T47D (cell line): ENCODE results near the gene GCNA.
"Not testable (repeated sequence)": the region's sequence is repeated elsewhere in the genome, so short reads cannot be mapped to it uniquely, and the experiment has no call there.

ENCODE experiments used
- DNase-seq, 2 experiments: peaks; one replicate each; pipeline versions ENCODE4 v3.0.0 to v3.0.0-alpha.2; 2011 to 2012; ENCODE audit warnings: low read depth in 1 of 2, low spot score in 1 of 2
- JUND ChIP-seq: IDR thresholded peaks from 2 replicates; pipeline ENCODE4 v1.6.1; 2012; ENCODE audit warnings: low read depth
- in situ Hi-C: cut with HindIII; loops from 2 replicates; pipeline ENCODE4 v1.10.0; 2016; ENCODE audit warnings: low sequenced_read_pairs, low pct_unique_long_range_greater_than_20kb

GCNA gene

DNA sequence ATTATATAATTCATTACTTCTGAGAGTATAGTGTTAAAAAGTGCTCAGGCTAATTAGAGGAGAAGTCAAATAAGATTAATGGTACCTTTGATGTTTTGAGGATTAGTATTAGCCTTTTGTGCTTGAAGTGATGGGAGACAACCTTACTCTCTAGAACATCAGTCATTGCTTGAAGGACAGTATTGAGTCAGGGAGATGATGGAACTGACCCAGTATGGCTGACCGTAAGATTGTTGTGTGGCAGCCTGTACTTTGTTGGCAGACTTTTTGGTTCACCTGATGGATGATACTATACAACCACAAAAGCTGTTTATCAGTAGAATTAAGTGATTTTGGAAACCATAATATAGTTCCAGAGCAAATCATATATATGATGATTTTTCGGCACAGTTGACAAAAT lies 35.4 kb upstream of the GCNA start:
- in situ Hi-C loops: no loop called here
- no peak for TF ChIP-seq JUND

DNA sequence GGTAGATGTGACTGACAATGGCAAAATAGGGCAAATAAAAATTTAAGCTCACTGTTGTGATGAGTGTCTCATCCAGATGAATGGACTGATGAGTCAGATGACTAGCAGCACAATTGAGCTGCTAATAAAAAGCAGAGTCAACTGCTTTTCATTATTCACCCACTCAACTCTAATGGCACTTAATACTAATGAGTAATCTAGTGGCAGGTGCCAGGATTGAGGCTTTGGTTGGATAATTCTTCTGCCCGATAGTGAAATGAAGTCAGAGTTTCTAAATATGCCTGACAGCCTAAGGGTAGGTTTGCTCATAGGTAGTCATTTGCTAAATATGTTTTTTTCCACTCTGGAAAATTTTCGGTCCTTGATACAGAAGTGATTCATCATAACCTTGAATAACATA lies 34.9 kb upstream of the GCNA start:
- in situ Hi-C loops: no loop called here
- TF ChIP-seq JUND: no peak
- no peak for DNase-seq

More for the DNA sequence above, 35.4 kb upstream of the GCNA start:
- no peak for DNase-seq

DNA sequence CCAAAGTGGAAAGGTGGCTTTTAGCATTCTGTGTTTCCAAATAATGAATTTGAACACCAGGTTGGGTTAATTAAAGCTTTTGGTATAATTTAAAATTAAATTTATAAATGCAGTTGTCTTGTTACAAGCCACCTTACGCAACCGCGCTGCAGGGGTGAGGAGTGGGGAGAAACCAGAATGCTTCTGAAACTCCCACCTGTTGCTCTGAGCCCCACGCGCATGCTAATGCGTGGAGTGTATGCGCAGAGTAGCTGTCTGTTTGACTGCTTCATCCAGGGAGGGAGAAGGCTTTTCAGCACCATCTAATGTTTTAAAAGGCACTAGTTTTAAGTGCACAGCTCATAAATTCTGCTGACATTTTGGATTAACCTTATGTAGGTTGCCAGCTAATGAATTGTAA lies 32.9 kb upstream of the GCNA start:
- DNase-seq: no peak
- TF ChIP-seq JUND: no peak
- in situ Hi-C loops: no loop called here

DNA sequence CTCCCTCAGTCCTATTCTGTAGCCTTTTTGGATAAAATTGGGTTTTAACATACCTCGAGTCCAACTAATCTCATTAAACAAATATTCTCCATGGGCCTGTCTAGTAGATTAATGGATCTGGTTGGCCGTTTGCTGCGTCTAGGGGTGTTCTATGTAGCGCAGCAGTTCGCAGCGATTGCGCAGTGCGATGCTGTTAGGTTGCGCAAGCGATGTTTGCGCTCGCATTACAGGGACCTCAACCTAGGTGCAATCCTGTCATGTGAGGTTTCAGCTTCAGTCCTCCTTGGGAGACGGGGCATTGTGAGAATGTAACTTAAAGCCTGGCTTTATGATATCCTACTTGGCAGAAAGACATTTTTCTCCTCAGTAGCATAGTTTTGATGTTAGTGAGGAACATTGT lies 31.4 kb upstream of the GCNA start:
- TF ChIP-seq JUND: no peak
- in situ Hi-C loops: no loop called here
- DNase-seq: no peak

DNA sequence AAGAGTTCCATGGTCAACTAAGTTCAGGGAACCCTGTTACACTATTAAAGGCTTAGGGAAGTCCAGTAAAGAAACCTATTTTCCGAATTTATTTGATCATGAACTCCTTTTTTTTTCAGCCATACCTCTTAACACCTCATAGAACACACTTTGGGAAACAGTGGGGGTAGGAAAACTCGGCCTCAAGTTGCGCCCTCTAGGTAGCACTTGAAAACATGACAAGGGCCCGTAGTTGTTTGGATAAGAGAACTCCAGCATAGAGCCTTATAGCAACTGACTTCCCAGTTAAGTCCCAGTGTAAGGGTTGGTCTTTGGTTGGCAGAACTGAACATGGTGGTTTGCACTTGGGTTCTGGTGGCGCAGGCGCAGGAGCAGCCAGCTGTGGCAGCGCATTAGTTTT lies 30.9 kb upstream of the GCNA start:
- in situ Hi-C loops: no loop called here

DNA sequence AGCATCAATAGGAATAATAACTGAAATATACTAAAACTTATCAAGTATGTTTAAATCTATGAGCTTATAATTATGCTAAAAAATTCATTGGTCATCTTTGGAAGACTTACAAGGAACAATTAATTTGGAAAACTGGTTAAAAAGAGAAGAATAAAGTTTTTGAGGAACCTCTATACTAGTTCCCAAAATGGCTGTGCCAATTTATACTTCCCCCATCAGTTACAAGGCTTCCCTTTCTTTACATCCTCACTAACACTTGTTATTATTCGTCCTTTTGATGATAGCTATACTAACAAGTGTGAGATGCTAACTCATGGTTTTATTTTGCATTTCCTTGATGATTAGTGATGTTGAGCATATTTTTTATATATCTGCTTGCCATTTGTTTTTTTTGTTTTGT lies 28.3 kb upstream of the GCNA start:
- no peak for DNase-seq
- in situ Hi-C loops: no loop called here
- TF ChIP-seq JUND: no peak

More for the DNA sequence above, 30.9 kb upstream of the GCNA start:
- no peak for TF ChIP-seq JUND
- no peak for DNase-seq

DNA sequence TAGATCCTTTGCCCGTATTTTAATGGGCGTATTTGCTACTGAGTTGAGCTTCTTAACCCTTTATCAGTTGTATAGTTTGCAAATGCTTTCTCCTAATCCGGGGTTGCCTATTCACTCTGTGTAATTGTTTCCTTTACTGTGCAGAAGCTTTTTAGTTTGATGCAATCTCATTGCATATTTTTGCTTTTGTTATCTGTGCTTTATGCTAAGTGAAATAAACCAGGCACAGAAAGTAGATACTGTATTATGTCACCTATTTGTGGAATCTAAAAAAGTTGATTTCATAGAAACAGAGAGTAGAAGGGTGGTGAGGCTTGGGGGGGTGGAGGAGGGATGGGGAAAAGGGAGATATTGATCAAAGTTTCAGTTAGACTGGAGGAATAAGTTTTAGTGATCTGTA lies 27.7 kb upstream of the GCNA start:
- DNase-seq: no peak
- no peak for TF ChIP-seq JUND
- in situ Hi-C loops: no loop called here

DNA sequence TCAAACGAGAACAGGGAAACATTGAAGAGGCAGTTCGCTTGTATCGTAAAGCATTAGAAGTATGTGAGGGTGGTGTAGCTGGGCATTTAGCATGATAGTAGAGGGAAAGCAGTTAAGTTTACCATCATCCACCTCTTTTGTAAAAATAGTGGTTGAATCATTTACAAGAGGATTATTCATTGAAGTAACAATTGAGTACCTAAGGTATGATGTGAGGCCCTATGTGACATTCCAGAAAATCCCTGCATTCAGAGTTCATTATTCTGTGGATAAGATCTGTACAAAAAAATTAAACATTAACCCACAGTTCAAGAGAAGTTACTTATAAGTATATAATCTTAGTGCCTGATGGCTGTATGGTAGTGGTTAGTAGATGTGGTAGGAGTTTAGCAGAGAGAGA lies 22.2 kb upstream of the GCNA start:
- in situ Hi-C loops: no loop called here
- TF ChIP-seq JUND: no peak
- no peak for DNase-seq

DNA sequence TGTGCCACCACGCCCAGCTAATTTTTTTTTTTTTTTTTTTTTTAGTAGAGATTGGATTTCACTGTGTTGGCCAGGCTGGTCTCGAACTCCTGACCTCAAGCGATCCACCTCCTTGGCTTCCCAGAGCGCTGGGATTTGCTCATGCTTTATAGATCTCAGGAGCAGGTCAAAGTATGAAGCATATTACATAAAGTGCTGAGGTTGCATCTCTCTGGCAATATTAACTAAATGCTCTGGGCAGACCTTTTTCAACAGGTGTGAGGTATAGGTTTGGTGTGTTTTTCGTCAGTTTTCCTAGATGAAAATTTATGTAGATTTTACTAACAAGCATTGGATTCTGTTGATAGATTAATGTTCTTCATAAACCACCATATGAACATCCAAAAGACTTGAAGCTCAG lies 19.3 kb upstream of the GCNA start:
- in situ Hi-C loops: no loop called here
- TF ChIP-seq JUND: no peak
- DNase-seq: no peak

DNA sequence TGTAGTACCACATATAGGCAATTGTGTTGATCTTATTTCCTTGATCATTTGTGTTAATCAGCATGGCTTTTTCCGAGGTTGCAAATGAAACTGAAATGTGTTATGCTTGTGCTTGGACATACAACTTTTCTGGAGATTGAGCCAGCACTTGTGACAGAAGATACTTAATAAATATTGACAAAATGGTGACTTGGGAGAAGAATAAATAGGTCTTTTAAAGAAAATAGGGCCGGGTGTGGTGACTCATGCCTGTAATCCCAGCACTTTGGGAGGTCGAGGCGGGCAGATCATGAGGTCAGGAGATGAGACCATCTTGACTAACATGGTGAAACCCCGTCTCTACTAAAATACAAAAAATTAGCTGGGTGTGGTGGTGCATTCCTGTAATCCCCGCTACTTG lies 18.5 kb upstream of the GCNA start:
- in situ Hi-C loops, DNase-seq: not testable (repeated sequence)

DNA sequence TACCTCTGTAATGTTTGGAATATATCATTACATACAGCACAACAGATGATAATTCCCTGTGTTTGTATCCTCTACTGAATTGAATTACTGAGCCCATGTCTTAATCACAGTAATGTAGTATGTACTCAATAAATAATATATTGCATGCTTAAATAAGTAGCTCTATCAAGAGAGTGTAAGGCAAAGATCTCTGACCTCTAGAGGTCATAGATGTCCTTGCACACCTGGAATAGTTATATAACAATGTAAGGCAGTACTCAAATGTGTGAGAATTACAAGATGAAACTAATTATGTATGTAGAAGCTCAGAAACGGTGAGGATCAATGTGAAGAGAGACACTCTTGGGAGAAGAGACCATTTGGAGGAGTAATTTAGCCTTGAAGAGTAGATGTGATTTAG lies 14.3 kb upstream of the GCNA start:
- in situ Hi-C loops: no loop called here
- no peak for TF ChIP-seq JUND
- DNase-seq: no peak

DNA sequence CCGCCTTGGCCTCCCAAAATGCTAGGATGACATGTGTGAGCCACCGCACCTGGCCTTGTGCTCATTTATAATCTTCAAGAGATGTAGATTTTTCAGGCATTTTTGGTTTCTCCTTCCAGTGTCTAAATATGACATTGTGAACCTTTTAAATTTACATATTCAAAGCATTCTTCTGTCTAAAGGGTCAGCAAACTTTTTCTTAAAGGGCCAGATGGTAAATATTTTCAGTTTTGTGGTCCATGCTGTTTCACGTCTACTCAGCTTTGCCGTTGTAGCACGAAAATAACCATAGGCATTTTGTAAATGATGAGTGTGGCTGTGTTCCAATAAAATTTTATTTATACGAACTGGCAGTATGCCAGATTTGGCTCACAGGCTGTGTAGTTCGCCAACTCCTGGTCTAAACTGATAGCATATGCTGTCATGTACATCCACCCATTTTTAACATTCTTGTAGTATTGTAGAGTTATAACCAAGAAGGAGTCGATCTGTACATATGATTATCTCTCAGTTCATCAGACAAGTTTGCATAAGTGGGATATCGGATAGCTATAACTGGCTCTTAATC lies 12.7 kb upstream of the GCNA start:
- in situ Hi-C loops: no loop called here
- no peak for DNase-seq
- no peak for TF ChIP-seq JUND

DNA sequence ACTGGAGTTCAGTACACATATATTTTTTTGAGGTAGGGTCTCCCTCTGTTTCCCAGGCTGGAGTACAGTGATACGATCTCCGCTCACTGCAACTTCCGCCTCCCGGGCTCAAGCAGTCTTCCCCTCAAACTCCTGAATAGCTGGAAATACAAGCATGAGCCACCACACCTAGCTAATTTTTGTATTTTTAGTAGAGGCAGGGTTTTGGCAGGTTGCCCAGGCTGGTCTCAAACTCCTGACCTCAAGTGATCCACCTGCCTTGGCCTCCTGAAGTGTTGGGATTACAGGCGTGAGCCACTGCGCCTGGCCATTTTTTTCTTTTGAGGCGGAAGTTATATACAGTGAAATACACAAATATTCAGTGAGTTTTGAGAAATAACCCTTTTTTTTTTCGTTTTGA lies 6.8 kb upstream of the GCNA start:
- in situ Hi-C loops, DNase-seq: not testable (repeated sequence)

DNA sequence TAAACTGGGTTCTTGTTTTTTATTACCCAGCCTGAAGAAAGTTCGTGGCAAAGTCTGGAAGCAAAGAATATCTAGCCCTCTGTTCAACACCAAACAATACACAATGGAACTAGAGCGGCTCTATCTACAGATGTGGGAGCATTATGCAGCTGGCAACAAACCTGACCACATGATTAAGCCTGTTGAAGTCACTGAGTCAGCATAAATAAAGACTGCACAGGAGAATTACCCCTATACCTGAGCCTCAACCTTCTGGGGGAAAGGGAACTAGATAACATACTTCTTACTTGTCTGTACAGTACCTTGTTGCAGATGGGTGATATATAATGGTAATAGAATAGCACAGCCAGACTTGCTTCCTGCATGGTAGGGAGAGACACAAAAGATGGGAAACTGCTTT lies 4.6 kb upstream of the GCNA start:
- DNase-seq: no peak
- in situ Hi-C loops: no loop called here
- no peak for TF ChIP-seq JUND
